Duodenal mucosa (tissue), 2 donors: ENCODE data around the gene UBAC2.

Source experiments
- H3K27ac ChIP-seq: one replicate; pipeline ENCODE4 v1.7.0; 2013; ENCODE audit warnings: low read depth, low read length
- H3K27me3 ChIP-seq, 2 donors: one replicate each; pipeline ENCODE4 v1.7.0; 2013; ENCODE audit warnings: low read length in 2 of 2, control low read depth in 1 of 2; ENCODE audit not compliant: insufficient read depth in 2 of 2, control insufficient read depth in 1 of 2
- H3K36me3 ChIP-seq, 2 donors: one replicate each; pipeline ENCODE4 v1.7.0; 2013; ENCODE audit warnings: low read length in 2 of 2, control low read depth in 1 of 2; ENCODE audit not compliant: insufficient read depth in 2 of 2, control insufficient read depth in 1 of 2
- H3K4me1 ChIP-seq, 2 donors: one replicate each; pipeline ENCODE4 v1.7.0; 2013; ENCODE audit warnings: low read length in 2 of 2, control low read depth in 1 of 2; ENCODE audit not compliant: insufficient read depth in 2 of 2, control insufficient read depth in 1 of 2
- H3K4me3 ChIP-seq, 2 donors: one replicate each; pipeline ENCODE4 v1.7.0; 2013; ENCODE audit warnings: low read length in 2 of 2, low read depth in 1 of 2
- H3K9ac ChIP-seq, 2 donors: one replicate each; pipeline ENCODE4 v1.7.0; 2013; ENCODE audit warnings: low read length in 2 of 2, low read depth in 1 of 2
- H3K9me3 ChIP-seq, 2 donors: one replicate each; pipeline ENCODE4 v1.7.0; 2013; ENCODE audit warnings: low read length in 2 of 2, control low read depth in 1 of 2; ENCODE audit not compliant: control insufficient read depth in 1 of 2

UBAC2 gene

DNA sequence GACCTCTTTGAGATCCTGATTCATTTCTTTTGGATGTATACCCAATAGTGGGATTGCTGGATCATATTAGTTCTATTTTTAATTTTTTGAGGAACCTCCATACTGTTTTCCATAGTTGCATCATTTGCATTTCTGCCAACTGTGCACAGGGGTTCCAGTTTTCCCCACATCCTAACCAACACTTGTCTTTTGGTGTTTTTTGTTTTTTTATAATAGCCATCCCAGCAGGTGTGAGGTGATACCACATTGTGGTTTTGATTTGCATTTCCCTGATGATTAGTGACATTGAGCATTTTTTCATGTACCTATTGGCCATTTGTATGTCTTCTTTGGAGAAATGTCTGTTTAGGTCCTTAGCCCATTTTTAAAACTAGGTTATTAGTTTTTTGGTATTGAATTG is 125.4 kb downstream of the UBAC2 start:
- Histone ChIP-seq H3K9me3 (no peaks in the 10 kb centered on the region), H3K27ac (no peak overlapping the region), H3K4me3 (no peak overlapping the region), H3K4me1 (peaks cover 12 to 13% of the 10 kb centered on the region in 2 donors), H3K9ac (no peak overlapping the region), H3K27me3 (no peaks in the 10 kb centered on the region), H3K36me3 (peaks cover 7 to 32% of the 10 kb centered on the region in 2 donors)

DNA sequence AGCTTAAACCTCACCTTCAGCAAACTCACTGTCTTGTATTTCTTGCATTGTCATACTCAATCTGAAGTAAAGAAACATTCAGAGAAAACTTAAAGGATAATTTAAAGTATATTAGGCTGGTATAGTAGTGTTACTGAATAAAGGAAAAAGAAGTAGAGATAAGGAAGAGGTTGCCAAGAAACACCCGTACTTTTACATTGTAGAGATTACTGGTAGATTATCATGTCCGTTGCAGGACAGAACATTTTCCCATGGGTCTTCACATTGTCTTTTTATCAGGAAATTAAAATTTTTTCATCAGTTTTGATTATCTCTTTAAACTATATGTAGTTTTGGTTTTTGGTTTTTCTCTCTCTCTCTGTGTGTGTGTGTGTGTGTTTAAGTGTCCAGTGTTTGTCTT is 126.5 kb downstream of the UBAC2 start:
- Histone ChIP-seq H3K27ac (no peak overlapping the region), H3K4me3 (no peak overlapping the region), H3K9ac (no peak overlapping the region), H3K27me3 (no peaks in the 10 kb centered on the region), H3K36me3 (peaks cover 7 to 31% of the 10 kb centered on the region in 2 donors), H3K9me3 (no peaks in the 10 kb centered on the region), H3K4me1 (peaks cover 12 to 13% of the 10 kb centered on the region in 2 donors)

DNA sequence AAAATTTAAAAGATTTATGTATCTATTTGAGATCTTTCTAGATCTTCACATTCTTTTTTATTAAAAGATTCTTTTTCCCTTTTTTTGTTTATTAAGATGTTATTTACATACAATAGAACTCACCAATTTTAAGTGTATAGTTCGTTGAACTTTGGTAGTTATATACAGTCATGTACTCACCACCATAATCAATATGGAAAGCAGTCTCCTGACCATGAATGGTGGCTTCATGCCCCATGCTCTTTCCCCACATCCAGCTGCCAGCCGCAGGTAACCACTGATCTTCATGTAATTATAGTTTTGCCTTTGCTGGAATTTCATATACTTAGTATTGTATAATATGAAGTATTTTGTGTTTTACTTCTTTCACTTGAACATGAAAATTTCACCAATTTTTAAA is 127.1 kb downstream of the UBAC2 start:
- H3K9ac ChIP-seq: no peak overlapping the region
- H3K4me3 ChIP-seq: no peak overlapping the region
- peaks cover 8 to 9% of the 10 kb centered on the region in 2 donors for H3K4me1 ChIP-seq
- no peak overlapping the region for H3K27ac ChIP-seq
- no peaks in the 10 kb centered on the region for H3K27me3 ChIP-seq
- H3K9me3 ChIP-seq: no peaks in the 10 kb centered on the region
- H3K36me3 ChIP-seq: peaks cover 7 to 24% of the 10 kb centered on the region in 2 donors

DNA sequence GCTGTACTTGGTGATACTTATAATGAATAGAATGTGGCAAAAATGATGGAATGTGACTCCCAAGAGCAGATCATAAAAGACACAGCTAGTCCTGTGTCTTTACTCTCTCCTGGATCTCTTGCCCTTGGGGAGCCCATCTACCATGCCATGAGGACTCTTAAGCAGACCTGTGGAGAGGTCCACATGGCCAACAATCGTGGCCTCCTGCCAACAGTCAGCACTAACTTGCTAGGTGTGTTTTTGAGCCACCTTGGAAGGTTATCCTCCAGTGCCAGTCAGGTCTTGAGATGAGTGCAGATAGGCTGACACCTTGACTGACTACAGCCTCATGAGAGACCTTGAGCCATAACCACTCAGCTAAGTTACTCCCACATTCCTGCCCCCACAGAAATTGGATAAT is 128.8 kb downstream of the UBAC2 start:
- Histone ChIP-seq H3K27ac (no peak overlapping the region), H3K9ac (no peak overlapping the region), H3K27me3 (no peaks in the 10 kb centered on the region), H3K36me3 (peaks cover 7 to 14% of the 10 kb centered on the region in 2 donors), H3K9me3 (no peaks in the 10 kb centered on the region), H3K4me1 (no peaks in the 10 kb centered on the region), H3K4me3 (no peak overlapping the region)

DNA sequence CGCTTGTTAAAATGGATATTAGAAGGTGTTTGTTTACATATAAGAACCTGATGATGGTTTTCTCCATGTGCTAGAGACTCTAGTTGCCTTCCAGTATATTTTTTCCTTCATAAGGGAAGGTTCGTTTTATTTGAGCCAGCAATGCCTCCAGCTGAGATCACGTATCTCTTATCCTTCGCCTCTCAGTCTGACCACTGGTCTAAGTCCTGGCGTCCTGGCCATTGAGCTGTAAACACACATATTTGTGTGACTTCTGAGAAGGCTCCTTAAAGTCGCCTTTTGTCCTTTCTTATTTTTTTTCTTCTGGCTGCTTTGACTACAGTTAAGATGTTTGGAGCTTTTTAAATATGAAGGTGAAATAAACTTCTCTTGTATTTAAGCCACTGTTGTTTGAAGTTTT is 130.3 kb downstream of the UBAC2 start:
- no peak overlapping the region for H3K27ac ChIP-seq
- no peak overlapping the region for H3K4me3 ChIP-seq
- H3K9ac ChIP-seq: no peak overlapping the region
- H3K9me3 ChIP-seq: no peaks in the 10 kb centered on the region
- H3K27me3 ChIP-seq: no peaks in the 10 kb centered on the region
- H3K4me1 ChIP-seq: no peaks in the 10 kb centered on the region
- H3K36me3 ChIP-seq: peaks cover 7 to 22% of the 10 kb centered on the region in 2 donors

DNA sequence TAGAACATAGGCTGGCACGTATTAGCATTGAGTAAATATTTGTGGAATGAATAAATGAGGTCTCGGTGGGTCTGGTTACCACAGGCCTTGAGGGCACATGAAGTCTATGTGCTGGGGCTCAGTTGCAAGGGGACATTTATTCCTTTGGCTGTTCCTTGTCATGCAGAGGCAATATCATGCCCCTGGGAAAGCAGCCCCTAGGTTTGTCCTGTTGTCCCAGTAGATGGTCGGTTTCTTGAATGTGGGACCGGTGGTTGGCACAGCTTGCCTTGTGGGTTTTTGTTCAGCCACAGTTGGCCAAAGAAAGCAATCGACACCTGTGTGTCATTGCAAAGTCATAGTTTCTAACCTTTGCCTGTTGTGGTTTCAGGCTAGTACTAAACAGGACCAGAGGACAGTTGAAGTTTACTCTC is 131.2 kb downstream of the UBAC2 start:
- H3K4me1 ChIP-seq: no peaks in the 10 kb centered on the region
- H3K9ac ChIP-seq: no peak overlapping the region
- no peaks in the 10 kb centered on the region for H3K27me3 ChIP-seq
- H3K4me3 ChIP-seq: no peak overlapping the region
- peaks cover 7 to 22% of the 10 kb centered on the region in 2 donors for H3K36me3 ChIP-seq
- no peaks in the 10 kb centered on the region for H3K9me3 ChIP-seq
- H3K27ac ChIP-seq: no peak overlapping the region

DNA sequence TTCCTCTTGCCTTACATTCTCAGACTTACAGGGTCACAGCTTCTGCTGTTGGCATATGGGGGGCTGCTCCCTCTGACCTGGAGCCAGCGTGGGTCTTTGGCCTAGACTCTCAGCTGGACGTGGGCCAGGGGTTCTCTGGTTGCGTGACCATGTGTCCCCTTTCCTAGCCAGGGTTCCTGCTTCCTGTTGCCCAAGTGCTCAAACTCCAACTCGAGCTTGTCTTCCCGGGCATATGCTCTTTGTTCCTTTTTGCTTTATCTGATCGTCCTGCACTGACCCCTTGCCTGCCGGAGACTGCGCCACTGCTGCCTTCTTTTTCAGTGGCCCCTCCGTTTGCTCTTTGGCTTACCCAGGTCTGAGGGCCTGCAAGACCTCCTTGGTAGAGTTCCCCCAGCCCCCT is 131.8 kb downstream of the UBAC2 start:
- peaks cover 8 to 22% of the 10 kb centered on the region in 2 donors for H3K36me3 ChIP-seq
- H3K9me3 ChIP-seq: no peaks in the 10 kb centered on the region
- no peak overlapping the region for H3K9ac ChIP-seq
- H3K27ac ChIP-seq: no peak overlapping the region
- no peaks in the 10 kb centered on the region for H3K27me3 ChIP-seq
- no peak overlapping the region for H3K4me3 ChIP-seq
- no peaks in the 10 kb centered on the region for H3K4me1 ChIP-seq

DNA sequence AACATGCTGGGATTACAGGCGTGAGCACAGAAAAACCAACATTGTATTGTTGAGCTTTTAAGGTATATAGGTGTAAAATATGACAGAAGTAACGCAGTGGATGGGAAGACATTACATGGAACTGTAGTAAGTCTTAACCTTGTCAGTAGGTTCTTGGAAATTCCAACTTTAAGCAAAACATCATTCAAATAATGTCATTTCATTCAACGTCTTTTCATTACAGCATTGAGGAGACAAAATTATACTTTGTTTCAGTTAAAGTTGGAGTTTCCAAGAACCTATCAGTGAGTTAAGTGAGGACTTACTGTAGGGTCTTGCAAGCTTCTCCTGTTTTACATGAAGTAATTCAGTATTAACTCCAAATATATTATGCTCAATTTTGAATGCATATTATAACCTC is 133.6 kb downstream of the UBAC2 start:
- Histone ChIP-seq H3K9me3 (no peaks in the 10 kb centered on the region), H3K27ac (no peak overlapping the region), H3K9ac (no peak overlapping the region), H3K4me3 (no peak overlapping the region), H3K36me3 (peaks cover 6 to 15% of the 10 kb centered on the region in 2 donors), H3K27me3 (no peaks in the 10 kb centered on the region), H3K4me1 (no peaks in the 10 kb centered on the region)

DNA sequence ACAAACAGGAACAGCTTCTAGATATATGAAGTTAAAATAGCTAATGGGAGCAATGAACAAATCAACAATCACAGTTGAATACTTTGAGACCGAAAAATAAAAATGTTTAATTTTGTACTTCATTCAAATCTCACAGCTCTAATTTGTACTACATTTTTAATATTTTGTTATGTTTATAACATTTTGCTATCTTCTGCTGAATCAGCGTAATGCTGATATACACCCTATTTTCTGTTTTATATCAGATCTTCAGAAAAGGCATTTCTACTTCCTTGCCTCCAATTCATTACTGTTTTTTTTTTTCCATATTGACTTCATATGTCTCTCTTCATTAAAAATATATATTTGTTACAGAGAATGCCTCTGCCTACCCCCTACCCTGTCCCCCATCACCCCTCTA is 134.4 kb downstream of the UBAC2 start:
- Histone ChIP-seq H3K9me3 (no peaks in the 10 kb centered on the region), H3K4me3 (no peak overlapping the region), H3K9ac (no peak overlapping the region), H3K4me1 (no peaks in the 10 kb centered on the region), H3K27me3 (no peaks in the 10 kb centered on the region), H3K27ac (no peak overlapping the region), H3K36me3 (peaks cover 3 to 7% of the 10 kb centered on the region in 2 donors)

DNA sequence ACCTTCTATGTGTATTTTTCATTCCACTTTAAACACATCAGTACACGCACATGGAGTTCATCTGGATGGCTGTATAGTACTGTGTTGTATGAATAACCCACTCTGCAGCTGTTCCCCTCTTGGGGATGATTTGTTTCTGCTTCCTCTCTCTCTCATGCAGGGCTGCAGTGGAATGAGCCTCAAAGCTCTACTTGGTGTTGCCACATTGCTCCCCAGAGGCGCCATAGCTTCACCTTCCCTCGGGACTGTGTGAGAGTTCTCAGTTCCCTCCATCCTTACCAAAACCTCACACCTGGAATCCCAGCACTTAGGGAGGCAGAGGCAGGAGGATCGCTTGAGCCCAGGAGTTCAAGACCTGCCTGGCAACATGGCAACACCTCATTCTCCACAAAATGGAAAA is 134.9 kb downstream of the UBAC2 start:
- H3K4me1 ChIP-seq: no peaks in the 10 kb centered on the region
- no peak overlapping the region for H3K27ac ChIP-seq
- H3K36me3 ChIP-seq: peaks cover 8 to 11% of the 10 kb centered on the region in 2 donors
- H3K27me3 ChIP-seq: no peaks in the 10 kb centered on the region
- no peak overlapping the region for H3K9ac ChIP-seq
- no peak overlapping the region for H3K4me3 ChIP-seq
- H3K9me3 ChIP-seq: no peaks in the 10 kb centered on the region

DNA sequence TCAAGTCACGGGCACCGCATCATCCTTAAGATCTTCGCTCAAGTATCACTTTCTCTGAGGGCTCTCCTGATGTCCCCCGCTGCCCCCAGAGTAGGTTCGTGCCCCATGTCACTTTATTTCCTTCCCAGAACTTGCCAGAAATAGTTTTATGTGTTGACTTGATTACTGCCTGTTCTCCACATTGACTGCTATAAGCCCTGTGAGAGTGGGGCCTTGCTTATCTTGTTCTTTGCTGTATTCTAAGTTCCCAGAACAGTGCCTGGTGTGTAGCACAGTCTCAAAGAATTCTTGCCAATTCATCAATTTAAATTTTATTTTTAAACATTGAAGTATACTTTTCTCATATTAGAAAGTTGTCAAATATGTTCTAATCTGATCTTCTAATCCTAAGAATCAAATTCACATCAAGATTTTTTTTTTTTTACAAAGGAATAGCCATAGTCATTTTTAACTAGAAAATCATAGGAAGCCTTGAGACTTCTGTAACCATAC is 138.6 kb downstream of the UBAC2 start:
- no peaks in the 10 kb centered on the region for H3K27me3 ChIP-seq
- H3K4me3 ChIP-seq: no peak overlapping the region
- no peaks in the 10 kb centered on the region for H3K9me3 ChIP-seq
- H3K4me1 ChIP-seq: no peaks in the 10 kb centered on the region
- H3K9ac ChIP-seq: no peak overlapping the region
- peaks cover 20 to 47% of the 10 kb centered on the region in 2 donors for H3K36me3 ChIP-seq
- no peak overlapping the region for H3K27ac ChIP-seq
